Measurements from ENCODE around the gene GNB1. TPM values are rescaled to one million over a fixed set of nuclear protein-coding genes. Genes with fewer than 3 reads are reported as not detected.

GNB1 gene
- total RNA-seq, 4 donors from 2014 or later: 112 to 266 (median 236) TPM

GRCh38 chr1:1847890-1848289, 43.0 kb downstream of the GNB1 start:
- TF ChIP-seq POLR2A (IDR thresholded peaks at IDR 0.05) (no peak), CTCF (IDR thresholded peaks at IDR 0.05) (no peak)
- Histone ChIP-seq H3K36me3 (no peaks in the 10 kb centered on the region), H3K9me3 (no peaks in the 10 kb centered on the region), H3K27me3 (no peaks in the 10 kb centered on the region), H3K4me1 (peaks cover under 1 to 29% (median 10%) of the 10 kb centered on the region in 4 donors), H3K27ac (peak overlapping the region in 3 of 4 donors; percentile 21 to 60 (median 58)), H3K4me3 (no peak overlapping the region)
- peak in 2 of 3 donors; percentile 44 to 54 for DNase-seq

GRCh38 chr1:1847061-1847850, 43.6 kb downstream of the GNB1 start:
- no peak for DNase-seq
- peaks cover 7 to 35% (median 10%) of the 10 kb centered on the region in 4 donors for H3K4me1 ChIP-seq
- H3K9me3 ChIP-seq: no peaks in the 10 kb centered on the region
- peak overlapping the region; percentile 21 to 60 (median 44) for H3K27ac ChIP-seq
- no peaks in the 10 kb centered on the region for H3K36me3 ChIP-seq
- no peak overlapping the region for H3K4me3 ChIP-seq
- TF ChIP-seq POLR2A (IDR thresholded peaks at IDR 0.05): no peak
- TF ChIP-seq CTCF (IDR thresholded peaks at IDR 0.05): no peak
- no peaks in the 10 kb centered on the region for H3K27me3 ChIP-seq

- Histone ChIP-seq H3K4me1 (peaks cover 7 to 43% (median 12%) of the 10 kb centered on the region in 4 donors), H3K27me3 (no peaks in the 10 kb centered on the region), H3K4me3 (no peak overlapping the region), H3K9me3 (no peaks in the 10 kb centered on the region), H3K36me3 (no peaks in the 10 kb centered on the region), H3K27ac (peak overlapping the region in 2 of 4 donors; percentile 14 to 60)
- TF ChIP-seq CTCF (IDR thresholded peaks at IDR 0.05) (no peak), POLR2A (IDR thresholded peaks at IDR 0.05) (no peak)
- DNase-seq: no peak
These were observed 44.4 kb downstream of the GNB1 start for GRCh38 chr1:1846386-1846918.

GRCh38 chr1:1842360-1843146, 48.3 kb downstream of the GNB1 start:
- Histone ChIP-seq H3K27me3 (no peaks in the 10 kb centered on the region), H3K27ac (peak overlapping the region in 1 of 4 donors; percentile 40), H3K4me1 (peaks cover 3 to 50% (median 13%) of the 10 kb centered on the region in 4 donors), H3K4me3 (no peak overlapping the region), H3K9me3 (no peaks in the 10 kb centered on the region), H3K36me3 (peaks cover 0 to 6% (median 0%) of the 10 kb centered on the region in 3 donors)
- DNase-seq: peak in 2 of 3 donors; percentile 71 to 74
- TF ChIP-seq POLR2A (IDR thresholded peaks at IDR 0.05) (no peak), CTCF (IDR thresholded peaks at IDR 0.05) (no peak)

- peaks cover 0 to 7% (median 0%) of the 10 kb centered on the region in 3 donors for H3K36me3 ChIP-seq
- TF ChIP-seq POLR2A (IDR thresholded peaks at IDR 0.05) (no peak), CTCF (IDR thresholded peaks at IDR 0.05) (peak in 3 of 6 experiments; percentile 11 to 28 (median 16))
- peaks cover 0 to 40% (median 10%) of the 10 kb centered on the region in 4 donors for H3K4me1 ChIP-seq
- H3K4me3 ChIP-seq: no peak overlapping the region
- H3K27me3 ChIP-seq: no peaks in the 10 kb centered on the region
- peak overlapping the region in 2 of 4 donors; percentile 4 to 40 for H3K27ac ChIP-seq
- no peak for DNase-seq
- no peaks in the 10 kb centered on the region for H3K9me3 ChIP-seq
These were observed 49.3 kb downstream of the GNB1 start for GRCh38 chr1:1841575-1841995.
